H4 (cell line): ENCODE measurements around the gene NCOA3. TPM values are rescaled to one million over a fixed set of nuclear protein-coding genes. Genes with fewer than 3 reads are reported as not detected.
A peak's percentile ranks its signal among the peaks of the same experiment; 100 is the strongest.

Experiments
- DNase-seq: peaks from one replicate; pipeline ENCODE4 v3.0.0-alpha.2; 2015; ENCODE audit warnings: low spot score
- total RNA-seq: library from RNA; depleted of rRNA; stranded (reverse); fragments of >200 nt; shearing (Covaris generic); gene quantifications from 2 replicates; pipeline ENCODE4 v1.2.3, GENCODE V29; 2014

Gene NCOA3
- total RNA-seq, 1 experiment from 2014 or later, result 12.3 TPM

DNA sequence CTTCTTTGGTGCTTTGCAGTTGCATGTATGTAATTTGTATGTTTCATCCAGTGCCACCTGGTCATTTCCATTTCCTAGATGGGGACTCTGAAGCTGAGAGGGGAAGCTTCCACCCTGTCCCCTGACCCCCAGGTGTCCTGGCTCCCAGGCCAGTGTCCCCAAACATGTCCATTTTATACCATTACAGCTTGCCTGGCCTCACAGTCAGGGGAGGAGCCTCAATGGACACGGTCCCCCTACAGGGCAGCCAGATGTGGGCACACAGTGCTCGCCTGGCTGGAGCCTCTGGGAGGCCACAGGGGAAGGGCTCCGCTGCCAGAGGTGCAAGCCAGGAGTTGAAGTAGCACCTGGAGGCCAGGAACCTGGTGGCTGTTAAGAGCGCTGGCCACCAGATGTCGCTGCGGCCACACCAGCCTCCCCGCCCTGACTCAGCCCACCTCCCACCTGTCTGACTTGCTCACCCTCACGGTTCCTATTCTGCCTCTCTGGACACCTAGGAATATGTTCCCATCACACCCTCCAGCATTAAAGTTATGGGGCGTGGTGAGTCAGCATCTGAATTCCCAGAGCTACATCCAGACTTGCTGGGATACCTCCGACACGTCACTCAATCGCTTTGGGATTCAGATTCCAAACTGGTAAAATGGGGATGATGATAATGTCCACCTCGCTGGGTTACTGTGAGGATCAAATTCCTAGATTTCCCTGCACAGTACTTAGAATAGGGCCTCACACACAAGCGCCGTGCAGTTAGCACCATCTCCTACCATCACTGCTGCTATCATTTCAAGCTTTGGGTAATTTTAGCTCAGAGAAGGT is 176.2 kb downstream of the NCOA3 start:
- peak; percentile 52 for DNase-seq

GRCh38 chr20:47678536-47678935 is 176.8 kb downstream of the NCOA3 start:
- DNase-seq, result no peak

GRCh38 chr20:47679462-47679861 is 177.8 kb downstream of the NCOA3 start:
- no peak for DNase-seq

- DNase-seq, result no peak
Measured at GRCh38 chr20:47680804-47681529, 179.3 kb downstream of the NCOA3 start.

GRCh38 chr20:47682028-47682783 is 180.5 kb downstream of the NCOA3 start:
- DNase-seq, result no peak

GRCh38 chr20:47682916-47683315 is 181.2 kb downstream of the NCOA3 start:
- no peak for DNase-seq

DNA sequence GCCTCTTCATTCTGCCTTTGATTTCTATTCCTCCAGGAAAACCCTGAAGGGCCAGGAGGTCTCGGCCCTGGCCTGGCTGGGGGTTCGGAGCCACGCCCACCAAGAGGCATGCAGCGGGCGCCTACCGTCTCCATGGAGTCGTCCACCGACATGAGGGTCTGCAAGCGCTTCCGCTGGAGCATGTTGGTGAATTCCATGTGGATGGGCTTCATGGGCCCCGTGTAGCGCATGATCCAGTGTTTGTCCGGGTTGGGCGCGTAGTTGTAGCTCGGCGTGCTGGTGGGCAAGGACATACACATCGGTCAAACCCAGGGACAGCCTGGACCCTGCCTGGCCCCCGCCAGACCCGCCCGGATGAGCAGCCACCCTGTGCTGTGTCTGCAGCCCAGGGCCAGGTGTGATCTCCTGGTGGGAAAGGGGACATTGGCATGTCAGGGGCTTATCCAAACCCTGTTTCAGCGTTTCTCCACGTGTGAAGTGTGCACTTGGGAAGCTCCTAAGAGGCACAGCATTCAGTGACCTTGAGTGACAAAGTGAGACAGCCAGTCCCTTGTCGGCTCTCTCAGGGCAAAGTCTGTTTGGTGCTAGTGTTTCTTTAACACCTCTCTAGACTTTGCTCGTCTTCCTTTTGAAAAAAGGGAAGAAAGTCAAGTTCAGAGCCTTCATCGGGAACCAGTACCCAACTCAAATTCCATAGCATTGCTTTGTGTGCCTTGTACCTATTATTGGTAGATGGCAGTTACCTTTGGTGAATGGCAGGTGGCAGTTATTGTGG is 182.8 kb downstream of the NCOA3 start:
- DNase-seq, result no peak

GRCh38 chr20:47686545-47686944 is 184.9 kb downstream of the NCOA3 start:
- peak; percentile 42 for DNase-seq

GRCh38 chr20:47687095-47687987 is 185.7 kb downstream of the NCOA3 start:
- DNase-seq, result no peak

- DNase-seq, result no peak
Measured at GRCh38 chr20:47688385-47689381, 187.0 kb downstream of the NCOA3 start.

GRCh38 chr20:47689731-47690130 is 188.0 kb downstream of the NCOA3 start:
- DNase-seq, result no peak

- DNase-seq, result no peak
Measured at GRCh38 chr20:47691625-47692024, 189.9 kb downstream of the NCOA3 start.

DNA sequence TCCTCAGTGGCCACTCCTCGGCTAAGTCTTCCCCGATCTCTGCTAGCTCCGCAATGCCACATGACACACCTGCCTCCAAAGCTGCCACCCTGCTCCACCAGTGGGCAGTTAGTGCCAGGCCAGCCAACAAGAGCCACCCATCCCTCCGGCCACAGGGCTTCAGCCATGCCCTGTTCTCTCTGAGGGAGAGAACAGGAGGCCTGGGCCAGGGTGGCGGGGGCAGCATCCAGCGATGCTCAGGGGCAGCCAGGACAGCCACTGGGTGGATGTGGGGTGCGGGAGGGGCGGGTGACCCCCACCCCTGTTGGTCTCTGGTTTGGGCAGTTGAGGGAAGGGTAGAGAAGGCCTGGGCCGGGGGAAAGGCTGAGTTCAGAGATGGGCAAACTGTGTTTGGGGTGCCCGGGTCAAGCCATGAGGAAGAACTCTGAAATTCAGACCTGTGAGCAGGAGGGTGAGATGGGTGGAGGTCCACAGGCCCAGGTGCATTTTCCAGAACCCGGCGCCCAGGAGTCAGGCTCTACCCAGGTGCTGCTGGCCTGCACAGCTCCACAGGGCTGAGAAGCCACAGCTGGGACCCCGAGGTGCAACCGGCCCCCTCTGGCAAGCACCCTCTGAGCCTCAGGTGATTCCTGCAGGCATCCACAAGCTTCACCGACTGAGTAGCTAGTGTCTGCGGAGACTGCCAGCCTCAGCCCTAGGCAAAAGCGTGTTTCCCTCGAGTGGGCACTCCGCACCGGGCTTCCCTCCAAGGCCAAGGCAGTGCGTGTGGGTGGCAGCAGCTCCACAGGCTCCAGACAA is 192.5 kb downstream of the NCOA3 start:
- no peak for DNase-seq

DNA sequence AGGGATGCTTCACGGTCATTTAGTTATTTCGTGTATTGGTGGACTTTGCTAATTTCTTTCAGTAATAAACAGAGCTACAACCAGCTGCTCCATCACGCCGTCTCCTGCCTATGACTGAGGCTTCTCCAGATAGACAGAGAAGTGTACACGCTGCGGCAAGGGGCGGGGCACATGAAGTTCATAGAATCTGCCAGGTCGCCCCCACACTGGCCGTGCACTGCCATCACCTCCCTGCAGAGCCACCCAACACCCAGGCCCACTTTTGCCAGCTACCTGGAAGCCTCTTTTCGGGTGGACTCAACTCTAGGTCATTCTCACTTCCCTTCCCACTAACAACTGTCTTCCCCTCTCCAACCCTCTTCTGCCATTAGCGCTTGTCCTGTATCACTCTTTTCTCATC is 195.2 kb downstream of the NCOA3 start:
- no peak for DNase-seq

GRCh38 chr20:47698142-47698541 is 196.5 kb downstream of the NCOA3 start:
- no peak for DNase-seq

- DNase-seq, result no peak
Measured at GRCh38 chr20:47699818-47700217, 198.1 kb downstream of the NCOA3 start.

- no peak for DNase-seq
Measured at GRCh38 chr20:47700327-47700726, 198.6 kb downstream of the NCOA3 start.

- DNase-seq, result peak; percentile 94
Measured at GRCh38 chr20:47701612-47702011, 199.9 kb downstream of the NCOA3 start.
